Measurements from ENCODE around the gene TNKS1BP1.

DNA sequence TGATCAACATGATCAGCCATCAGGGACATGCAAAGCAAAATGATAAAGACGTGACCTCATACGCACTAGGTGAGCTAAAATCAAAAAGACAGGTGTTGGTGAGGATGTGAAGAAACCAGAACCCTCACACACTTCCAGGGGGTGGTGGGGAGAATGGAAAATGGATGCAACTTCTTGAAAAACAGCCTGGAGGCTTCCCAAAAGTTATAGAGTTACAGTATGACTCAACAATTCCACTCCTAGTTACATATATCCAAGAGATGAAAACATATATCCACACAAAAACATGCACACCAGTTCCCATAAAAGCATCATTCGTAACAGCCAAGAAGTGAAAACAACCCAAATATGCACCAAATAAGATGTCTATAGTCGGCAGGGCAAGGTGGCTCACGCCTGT lies 45.6 kb downstream of the TNKS1BP1 start:
- no peak for TF ChIP-seq CTCF (IDR thresholded peaks at IDR 0.05)
- TF ChIP-seq POLR2A (IDR thresholded peaks at IDR 0.05) = no peak

Measured in thyroid gland (tissue), 4 donors.